ENCODE results near the gene PLEKHG3.

Gene PLEKHG3

DNA sequence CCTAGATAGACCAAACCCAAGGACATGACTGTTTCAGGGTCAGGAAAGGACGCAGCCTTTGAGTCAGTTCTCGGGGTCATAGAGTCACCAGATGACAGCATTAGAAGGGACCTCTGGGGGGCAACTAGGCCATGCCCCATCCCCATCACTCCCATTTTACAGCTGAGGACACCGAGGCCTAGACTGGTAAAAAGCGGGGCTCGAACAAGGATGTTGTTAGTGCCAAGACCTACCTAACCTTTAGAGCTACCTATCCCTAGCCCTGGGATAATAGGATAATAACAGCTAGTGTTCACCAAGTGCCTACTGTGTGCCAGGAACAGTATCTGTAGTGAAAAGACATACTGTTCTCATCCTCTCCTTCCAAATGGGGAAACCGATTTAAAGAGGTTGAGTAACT, 48.7 kb downstream of the PLEKHG3 start:
- DNase-seq = no peak

DNA sequence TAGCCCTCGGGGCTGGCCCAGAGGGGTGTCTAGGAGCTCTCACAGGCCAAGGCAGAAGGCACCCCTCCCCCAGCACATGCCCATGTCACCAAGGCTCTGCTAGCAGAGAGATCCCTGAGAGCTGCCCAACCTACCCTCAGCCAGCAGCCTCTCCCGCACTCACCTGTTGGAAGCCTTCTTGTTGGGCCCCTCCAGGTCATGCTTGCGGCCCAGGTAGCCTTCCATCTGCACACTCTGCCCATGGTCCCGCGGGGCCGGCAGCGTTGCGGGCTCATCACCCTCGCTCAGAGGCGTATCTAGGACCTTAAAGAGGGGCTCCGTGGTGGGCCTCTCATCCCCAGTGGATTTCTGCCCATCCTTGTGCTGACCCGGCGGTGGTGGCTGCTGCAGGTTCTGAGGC, 49.1 kb downstream of the PLEKHG3 start:
- DNase-seq = no peak

DNA sequence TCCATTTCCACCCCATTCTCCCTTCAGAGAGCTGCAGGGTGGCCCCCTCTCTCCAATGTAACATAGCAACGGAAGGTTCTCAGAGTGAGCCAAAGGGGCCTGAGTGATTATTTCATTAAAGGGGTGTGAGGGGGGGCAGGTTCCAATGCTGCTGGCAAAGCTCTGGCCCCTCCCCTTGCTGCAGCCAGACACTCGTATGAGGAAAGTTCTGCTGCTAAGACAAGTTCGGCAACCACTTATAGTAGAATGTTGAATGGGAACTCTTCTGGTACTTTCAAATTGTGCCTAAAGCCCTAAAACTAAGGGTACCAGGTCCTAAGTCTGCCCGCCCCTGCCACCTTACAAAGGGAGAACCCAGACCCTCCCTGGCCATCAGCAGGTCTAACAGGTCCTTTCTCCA, 49.8 kb downstream of the PLEKHG3 start:
- DNase-seq = no peak

DNA sequence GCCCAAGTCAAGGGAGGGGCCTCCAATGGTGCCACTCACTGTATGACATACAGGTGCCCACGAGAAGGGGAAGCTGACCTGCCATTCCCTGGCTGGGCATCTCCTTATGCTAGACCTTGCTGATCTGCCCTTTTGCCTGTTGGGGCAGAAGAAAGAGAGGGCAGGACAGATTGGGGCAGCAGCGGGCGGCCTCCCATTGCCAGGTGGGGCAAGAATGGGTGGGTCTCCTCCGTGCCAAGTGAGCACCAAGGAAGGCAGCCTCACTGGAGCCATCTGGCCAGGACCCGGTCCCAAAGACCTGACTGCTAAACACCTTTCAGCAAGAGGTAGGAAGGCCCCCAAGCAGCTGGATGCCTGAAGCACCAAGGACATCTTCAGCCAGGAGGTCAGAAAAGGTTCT, 50.5 kb downstream of the PLEKHG3 start:
- no peak for DNase-seq

DNA sequence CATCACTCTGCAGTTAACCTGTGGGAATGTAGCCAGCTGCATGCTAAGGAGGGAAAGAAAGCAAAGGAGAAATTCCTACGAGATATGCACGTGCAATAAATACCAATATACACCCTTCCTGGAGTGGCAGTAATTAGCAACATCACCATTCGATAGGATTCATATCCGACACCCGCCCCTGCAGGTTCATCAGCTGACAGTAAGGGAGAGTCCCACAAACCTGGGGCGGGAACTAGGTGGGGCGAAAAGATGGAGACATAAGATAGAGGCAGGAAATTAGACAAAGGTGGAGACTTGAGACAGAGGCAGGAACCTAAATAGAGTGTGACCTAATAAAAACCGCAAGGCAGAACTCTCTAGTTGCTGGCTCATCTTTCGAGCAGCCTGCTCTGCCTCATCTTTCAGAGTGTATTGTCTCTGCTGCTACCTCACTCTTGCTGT, 51.6 kb downstream of the PLEKHG3 start:
- DNase-seq = peak; percentile 82

DNA sequence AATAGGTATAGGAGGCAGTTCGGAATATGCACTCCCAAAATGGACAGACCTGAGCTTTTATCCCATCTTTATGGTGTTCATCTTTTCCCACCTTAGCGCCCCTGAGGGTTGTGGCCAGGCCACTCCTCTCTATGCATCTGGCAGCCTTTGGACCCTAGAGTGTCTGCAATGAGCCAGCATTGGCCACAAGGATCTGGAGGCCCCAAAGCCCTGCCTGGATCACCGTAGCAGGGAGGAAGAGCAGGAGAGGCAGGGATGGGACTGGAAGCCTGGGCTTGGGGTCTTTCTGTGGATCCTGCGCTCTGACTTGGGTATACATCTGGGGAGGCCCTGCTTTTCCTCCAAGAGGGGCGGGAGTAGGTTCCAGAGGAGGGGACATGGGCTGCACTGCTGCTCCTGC, 52.5 kb downstream of the PLEKHG3 start:
- DNase-seq = no peak

DNA sequence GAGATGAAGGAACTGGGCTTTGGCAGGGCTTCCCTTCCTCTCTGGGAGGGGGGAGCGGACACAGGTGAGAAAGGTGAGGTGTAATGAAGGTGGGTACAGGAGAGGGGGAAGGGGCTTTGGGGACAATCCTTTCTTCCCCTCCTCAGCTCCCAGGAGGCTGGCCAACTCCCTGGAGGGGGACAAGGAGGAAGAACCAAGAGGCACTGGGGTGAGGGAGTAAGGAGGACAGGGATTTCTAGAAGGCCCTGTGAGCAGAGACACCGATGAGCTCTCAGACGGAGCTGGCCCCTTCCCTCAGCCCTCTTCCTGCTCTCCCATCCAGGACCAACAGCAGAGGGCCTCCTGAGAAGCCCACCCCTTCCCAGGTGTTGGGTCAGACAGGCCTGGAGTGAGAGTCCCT, 53.4 kb downstream of the PLEKHG3 start:
- DNase-seq = no peak

DNA sequence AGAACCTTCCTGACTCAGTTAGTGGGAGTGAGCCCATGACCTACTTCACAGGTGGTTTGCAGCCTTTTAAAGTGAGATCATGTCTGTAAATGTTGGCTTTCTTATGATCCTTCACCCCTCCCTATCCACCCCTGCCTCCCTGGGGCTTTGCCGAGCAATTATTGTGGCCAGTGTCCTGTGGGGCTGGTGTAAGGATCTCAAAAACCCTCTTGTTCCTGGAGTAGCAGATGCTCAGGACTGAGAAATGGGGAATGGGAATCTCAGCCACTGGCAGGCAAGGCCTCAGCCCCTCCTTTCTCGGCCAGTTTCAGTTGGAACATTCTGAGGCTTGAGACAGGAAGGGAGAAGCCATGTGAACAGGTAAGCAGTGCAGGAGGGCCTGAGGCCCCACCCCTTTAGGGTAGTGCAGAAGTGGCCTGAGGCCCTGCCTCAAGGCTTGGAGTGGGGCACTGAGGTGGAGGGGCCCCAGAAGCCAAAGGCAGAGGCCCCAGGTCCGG, 53.8 kb downstream of the PLEKHG3 start:
- DNase-seq = no peak

DNA sequence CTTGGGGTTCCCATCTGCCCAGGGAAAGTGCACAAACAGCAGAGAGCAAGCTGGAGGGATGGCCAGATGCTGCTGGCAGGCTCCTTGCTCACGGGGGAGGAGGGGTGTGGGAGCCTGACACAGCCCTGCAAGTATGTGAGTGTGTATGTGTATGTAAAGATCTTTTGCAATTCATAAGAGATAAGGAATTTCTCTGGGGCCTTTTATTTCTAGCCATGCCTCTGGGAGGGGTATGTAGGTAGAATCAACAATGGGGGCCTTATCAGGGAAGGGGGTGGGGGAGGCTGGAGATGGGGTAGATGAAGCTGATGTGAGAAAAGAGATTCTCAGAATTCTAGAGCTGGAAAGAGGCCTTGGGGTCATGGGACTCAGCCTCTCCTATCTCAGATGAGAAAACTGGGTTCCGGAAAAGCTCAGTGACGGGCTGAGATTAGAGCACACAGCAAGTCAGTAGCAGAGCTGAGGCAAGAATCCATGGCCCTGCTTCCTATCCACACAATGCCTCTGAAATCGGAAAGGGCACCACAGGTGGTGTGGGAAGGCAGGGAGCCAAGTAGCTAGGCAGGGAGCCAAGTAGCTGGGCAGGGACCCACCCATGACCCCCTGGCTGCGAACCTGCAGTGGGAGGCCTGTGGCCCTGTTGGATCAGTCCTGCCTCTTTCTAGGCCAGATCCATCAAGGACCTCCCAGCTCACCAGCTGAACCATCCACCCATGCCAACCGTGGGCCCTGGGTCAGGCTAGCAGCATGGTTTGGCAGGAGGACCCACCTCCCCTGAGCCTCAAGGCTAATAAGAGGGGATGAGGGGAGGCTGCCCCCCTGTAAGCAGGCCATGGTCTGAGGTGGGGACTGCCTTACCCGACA, 54.7 kb downstream of the PLEKHG3 start:
- DNase-seq = no peak

DNA sequence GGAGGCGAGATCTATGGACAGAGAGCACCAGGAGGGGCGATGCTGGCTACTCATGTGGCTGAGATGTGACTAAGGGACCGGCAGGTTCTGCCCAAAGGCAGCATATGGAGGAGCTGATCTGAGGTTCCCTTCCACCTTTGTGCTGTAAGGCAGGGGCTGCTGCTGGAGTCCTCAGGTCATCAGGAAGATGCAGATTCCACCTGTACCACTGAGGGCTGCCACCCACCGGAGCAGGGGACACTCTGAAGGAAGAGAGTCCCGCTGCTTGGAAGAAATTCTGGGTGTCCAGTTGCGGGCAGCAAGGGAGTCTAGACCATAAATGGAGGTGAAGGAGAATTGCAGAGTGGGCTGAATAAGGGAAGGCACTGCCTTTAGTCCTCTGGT, 55.3 kb downstream of the PLEKHG3 start:
- no peak for DNase-seq

DNA sequence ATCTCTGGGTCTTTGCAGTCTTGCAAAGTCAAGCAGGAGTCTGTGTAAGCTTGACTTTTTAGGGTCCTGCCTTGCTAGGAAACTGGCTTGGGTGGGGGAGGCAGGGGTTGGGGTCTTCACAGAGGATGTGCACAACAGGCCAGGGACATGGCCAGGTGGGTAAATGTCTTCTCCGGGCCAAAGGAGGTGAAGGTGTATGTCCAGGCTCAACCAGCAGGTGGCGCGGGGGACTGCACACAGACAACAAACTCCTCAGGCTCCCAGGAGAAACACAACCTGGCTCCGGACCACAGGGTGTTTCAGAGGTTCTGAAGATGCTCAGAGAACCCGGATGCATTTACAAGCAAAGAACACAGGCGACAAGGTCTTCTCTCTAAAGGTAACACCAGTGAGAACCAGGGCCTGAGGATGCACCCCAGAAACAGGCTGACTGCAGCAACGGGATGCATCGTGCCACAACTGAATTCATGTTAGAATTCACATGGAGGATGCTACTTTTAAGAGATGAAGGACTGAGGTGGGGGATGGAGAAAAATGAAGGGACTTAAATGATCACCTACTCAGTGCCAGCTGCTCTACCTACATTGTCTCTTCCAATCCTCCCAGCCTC, 56.0 kb downstream of the PLEKHG3 start:
- peak; percentile 32 for DNase-seq

DNA sequence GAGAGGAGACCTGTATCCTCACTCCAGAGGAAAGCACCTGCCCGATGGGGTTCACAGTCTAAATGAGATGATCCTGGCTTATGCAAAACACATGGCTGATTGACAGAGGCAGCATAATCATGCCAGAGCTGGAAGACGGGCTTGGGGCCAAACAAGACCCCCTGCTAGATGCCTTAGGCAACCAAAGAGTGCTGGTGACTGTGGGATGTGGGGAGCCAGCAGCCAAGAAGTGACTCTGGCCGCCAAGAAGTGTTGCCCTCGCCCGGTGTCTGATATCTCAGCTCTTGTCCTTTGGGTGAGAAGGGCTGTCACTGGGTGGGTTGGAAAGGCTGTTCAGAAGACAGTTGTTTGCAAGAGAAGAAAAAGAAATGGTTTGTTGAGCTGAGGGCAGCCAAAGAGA, 56.7 kb downstream of the PLEKHG3 start:
- no peak for DNase-seq

DNA sequence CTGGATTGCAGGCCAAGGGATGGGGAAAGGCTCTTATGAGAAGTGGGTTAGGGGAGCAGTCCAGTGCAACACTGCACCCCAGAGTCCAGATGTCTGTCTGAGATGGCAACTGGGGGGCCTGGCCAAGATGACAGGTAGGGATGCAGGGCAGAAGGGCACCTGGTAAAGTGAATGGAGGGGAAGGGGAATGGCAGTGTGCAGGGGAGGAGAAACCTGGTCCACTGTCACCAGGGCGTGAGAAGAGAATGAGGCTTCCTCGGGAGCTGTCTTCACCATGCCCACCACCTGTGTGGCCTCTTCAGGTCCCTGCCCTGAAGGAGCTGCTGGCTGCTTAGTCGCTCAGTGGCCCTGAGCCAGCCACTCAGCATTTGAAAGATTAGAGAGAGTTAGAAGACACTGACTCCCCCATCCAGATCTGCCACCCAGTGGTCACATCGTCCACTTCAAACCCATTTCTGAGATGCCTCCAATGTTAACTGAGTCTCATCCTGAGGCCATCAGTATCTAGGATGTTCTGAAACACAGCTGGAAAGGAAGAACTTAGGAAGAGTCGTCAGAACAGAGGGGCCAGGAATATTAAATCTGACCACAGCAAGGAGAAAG, 57.3 kb downstream of the PLEKHG3 start:
- no peak for DNase-seq

DNA sequence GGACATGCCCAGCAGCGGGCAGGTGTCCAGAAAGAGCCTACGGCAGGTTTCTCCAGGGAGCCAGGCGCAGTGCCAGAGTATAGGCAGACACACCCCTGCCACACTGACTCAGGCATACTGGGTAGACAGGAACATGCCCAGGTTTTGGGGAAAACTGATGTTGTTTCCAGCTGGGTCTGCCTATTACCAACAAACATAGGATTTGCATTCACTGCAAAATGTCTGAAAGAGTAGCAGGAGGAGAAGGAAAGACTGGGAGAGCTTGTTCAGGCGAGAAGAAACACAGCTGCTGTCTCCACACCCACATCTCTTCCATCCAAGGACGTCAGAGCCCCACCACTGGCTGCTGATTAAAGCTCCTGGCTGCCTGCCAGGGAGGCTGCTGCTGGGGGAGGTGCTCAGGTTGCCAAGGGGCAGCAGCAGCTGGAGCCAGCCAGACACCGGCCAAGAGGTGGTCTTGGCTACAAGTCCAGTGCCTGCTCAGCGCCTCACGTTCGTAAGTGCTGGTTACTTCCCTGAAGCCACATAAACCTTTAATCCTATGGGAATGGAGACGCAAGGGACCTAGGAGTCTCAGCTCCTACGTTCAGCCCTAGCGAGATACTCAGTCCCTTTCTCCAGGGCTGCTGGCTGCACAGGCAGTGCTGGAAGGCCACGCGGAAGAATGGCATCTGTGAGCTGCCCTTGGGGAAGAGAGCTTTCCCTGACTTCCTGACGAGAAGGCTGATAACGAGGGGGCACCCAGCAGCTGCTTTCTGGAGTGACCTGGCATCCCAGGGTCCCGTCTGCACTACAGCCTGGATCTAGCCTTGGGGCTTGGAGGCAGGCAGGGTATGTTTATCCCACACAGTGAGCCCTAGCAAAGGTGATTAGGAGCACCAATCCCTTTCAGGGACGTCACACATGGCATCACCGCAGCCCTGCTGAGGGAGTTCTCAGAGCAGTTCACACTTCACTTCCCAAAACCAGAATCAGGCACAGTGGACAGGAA, 58.1 kb downstream of the PLEKHG3 start:
- DNase-seq = peak; percentile 42

DNA sequence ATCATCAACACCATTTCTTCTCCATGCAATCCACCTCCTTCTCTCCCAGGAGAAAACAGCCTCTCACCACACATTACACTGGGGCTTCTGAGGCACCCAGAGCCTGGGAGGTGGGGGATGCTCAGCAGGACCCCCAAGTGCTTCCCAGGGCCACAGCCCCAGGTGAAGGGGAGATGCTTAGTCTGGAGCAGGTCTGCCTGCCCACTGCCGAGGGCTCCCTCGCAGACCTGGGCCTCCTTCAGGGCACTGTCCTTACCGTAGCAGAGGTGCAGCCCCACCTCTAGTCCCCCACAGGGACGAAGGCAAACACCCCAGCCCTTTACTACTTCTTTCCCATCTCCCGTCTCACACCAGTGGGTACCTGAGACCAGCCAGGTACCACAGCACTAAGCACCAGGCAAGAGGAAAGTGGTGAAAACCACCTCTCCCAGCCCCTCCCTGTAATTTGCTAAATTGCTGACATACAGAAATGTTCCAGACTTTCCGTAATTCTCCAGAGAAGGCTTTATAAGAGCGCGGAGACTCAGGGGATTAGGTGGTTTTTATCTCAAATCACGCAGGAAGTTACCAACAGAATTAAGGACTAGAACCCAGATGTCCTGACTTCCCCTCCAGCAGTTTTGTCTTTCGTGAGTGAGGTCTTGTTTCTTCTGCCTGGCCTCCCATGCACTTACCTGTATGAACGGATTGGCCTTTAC, 59.0 kb downstream of the PLEKHG3 start:
- DNase-seq = no peak

DNA sequence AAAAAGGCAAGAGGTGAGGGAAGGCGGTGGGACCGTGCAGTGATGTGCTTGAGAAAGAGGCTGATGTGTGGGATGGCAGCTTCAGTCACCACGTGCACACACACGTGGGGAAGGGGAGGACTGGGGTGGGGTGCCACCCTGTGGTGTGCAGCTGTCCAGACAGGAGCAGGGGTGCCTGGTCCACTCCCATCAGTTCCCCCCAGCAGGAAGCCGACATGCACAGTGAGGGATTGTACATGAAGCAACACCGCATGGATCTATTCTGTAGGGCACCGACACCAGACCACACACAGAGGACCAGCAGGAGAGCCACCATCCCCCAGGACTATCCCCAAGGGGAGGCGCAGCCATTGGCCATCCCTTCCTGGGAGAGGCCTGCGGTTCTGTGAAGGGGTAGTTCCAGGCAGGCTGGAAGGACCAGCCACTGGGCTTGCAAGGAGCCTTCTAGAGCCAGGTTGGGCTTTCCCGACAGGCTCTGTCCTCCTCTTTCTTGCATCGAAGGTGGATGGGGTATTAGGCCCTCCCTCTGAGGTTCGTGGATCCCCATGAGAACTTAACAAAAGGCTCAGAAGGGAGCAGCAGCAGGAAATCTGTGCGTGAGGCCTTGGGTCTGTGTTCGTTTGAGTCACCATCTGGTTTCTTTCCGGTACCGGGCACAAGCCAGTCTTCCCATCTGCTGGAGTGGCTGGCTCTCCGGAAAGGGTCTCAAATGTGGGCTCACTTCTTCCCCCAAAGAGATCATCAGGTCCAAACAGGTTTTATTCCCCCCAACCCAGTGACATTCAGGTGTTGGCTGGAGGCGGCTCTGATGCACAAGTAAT, 59.8 kb downstream of the PLEKHG3 start:
- DNase-seq = no peak

DNA sequence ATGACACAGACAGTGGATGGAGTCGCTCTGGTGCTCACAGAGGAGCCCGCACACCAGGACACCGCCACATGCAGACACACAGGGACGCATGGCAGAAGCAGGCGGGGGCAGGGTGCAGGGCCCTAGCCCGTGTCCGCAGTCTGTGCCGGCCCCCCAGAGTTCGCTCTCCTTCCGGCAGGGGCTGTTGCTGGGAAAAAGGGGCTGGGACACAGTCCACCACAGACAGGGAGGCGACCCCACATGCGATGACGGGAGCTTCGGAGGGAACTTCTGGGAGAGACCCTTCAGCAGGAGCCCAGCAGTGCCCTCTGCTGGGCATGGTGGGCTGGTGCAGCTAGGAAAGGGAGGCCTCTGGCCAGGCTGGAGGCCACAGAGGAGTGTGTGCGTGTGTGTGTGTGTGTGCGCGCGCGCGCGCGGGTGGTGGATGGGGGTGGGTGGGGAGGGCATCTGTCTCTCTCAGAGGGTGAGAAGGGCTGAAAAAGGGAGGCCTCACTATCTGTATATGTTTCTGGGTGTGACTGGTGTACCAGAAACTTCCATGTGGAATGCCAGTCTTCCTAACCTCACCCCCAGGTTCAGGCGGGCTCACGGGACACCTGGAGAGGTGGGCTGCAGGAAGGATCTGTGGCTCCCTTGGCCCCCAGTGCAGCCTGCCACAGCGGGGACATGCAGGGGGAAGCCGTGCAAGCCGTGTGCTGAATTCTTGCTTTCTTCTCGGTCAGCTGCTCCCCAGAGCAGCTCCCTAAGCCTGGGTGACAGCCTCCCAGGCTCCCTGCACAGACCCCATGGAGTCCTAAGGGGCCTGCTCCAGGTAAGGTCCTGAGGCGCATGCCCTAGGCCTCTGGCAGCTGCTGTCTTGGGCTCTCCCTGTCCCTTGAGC, 60.7 kb downstream of the PLEKHG3 start:
- DNase-seq = peak; percentile 46

DNA sequence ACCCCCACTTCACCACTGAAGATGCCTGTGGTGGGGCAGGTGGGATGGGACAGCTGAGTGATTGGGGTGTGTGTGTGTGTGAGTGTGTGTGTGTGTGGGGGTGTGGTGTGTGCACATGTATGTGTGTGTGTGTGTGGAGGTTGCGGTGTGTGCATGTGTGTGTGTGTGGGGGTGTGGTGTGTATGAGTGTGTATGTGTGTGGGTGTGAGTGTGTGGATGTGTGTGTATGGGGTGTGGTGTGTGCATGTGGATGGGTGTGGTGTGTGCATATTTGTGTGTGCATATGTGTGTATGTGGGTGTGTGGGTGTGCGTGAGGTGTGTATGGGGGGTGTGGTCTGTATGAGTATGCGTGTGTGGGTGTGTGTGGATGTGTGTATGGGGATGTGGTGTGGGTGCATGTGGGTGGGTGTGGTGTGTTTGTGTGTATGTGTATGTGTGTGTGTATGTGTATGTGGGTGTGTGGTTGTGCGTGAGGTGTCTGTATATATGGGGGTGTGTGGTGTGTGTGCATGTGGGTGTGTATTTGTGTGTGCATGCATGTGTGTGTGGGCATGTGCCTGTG, 61.6 kb downstream of the PLEKHG3 start:
- no peak for DNase-seq

DNA sequence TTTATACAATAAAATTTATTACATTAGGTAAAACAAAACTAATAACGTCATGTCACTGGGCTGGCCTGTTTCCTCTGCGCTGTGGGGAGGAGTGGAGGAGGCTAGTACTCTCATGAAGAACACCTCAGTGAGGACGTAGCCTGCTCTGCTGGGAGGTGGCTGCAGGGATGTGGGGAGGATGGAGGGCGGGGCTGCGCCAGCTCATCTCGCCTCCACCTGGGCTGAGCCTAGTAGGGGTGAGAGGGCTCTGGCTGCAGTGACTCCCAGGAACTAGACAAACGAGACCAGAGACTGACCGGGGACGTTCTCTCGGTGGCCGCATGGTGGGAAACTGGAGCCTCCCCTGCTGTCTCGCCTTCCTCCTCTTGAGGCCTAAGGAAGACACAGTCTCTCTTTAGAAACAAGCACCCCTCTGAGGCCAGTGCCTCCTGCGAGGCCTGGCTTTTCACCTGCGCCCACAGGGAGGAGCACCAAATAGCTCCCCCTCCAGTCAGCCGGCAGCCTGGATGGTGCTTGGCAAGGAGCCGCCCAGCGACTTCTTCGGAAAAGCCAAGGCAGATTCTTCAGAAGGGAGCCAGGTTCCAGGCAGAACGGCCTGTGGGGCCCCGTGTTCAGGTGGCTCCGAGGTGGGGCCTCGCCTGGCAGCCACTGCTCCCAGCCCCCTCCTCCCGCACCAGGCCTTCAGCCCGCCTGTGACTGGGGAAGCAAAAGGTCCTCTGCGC, 62.4 kb downstream of the PLEKHG3 start:
- peak; percentile 9 for DNase-seq

All from stimulated activated naive CD4-positive, alpha-beta T cell treated with Interleukin-2 at 50 U/mL for 16 hours (primary cell).